Measurements from ENCODE around the gene KDF1. TPM values are rescaled to one million over a fixed set of nuclear protein-coding genes. Genes with fewer than 3 reads are reported as not detected.

The KDF1 gene
- total and polyA plus RNA-seq, 2 of the 13 experiments (the other 11 are each of a cell fraction or from before 2014, with no cell fraction given) = 1.9 to 4.9 TPM

GRCh38 chr1:26991310-26992116, 31.2 kb upstream of the KDF1 start:
- no peak overlapping the region for H2AFZ ChIP-seq (ENCODE audit: low read length)
- in situ Hi-C loops (cut with HindIII; ENCODE audit: extremely low pct_ligation_motif_present, low pct_unique_long_range_greater_than_20kb) = loop anchor here (5.0 kb wide), 1 partner anchor 79 kb away; the partner anchor contains the start of gene NR0B2
- peaks cover 64% of the 10 kb centered on the region for H3K4me1 ChIP-seq (ENCODE audit: insufficient read depth, low read length)
- H3K4me2 ChIP-seq (ENCODE audit: low read depth, low read length) = peak overlapping the region; percentile 100
- H3K36me3 ChIP-seq (replicated peaks in 1 of 2; ENCODE audit: control insufficient read depth in 1 of 2, insufficient read depth in 2 of 2, low read length in 2 of 2) = 0 out of 5 replicates have a peak, but pooled peaks cover 1 to 3% of the 10 kb centered on the region in 2 experiments
- BruUV-seq (replicated peaks) = no TSS peak
- CTCF ChIA-PET (ENCODE audit: low intra/inter-chr PET ratio, low total read pairs) = no interaction called here
- H3K27ac ChIP-seq (ENCODE audit: extremely low read length, insufficient read depth, low read length) = peak overlapping the region; percentile 100
- DNase-seq (ENCODE audit: low spot score) (peak; percentile 93), FAIRE-seq (no peak), ATAC-seq (peak; percentile 67)
- peaks cover 27% of the 10 kb centered on the region for H3K79me2 ChIP-seq (ENCODE audit: insufficient read depth, low read length)
- POLR2A ChIA-PET = interaction anchor here (0.6 to 12.9 kb wide), 20 partner anchors 8 to 1923 kb away, joined by 3 to 253 read pairs (median 6); partner anchors contain the start of genes EPB41, GPATCH3, GPN2 and KDF1
- intact Hi-C loops (cut with micrococcal nuclease; ENCODE audit: unreplicated experiment) = no loop called here
- peaks cover 22% of the 10 kb centered on the region for H4K20me1 ChIP-seq (ENCODE audit: insufficient read depth, low read length)
- H3K27me3 ChIP-seq (ENCODE audit: control insufficient read depth in 1 of 2, insufficient read depth in 2 of 2, low read length in 2 of 2) = no peaks in the 10 kb centered on the region; a peak in 1 of 5 replicates
- peak overlapping the region; percentile 94 for H3K9ac ChIP-seq (ENCODE audit: insufficient read depth, low read depth, low read length)
- WGBS (ENCODE audit: low lambda C conversion rate) = 0% methylated on average over 9 of the region's 10 CpGs
- H3K9me3 ChIP-seq (ENCODE audit: low read length) = no peaks in the 10 kb centered on the region
- H3K4me3 ChIP-seq (replicated peaks in 1 of 3; ENCODE audit: insufficient read depth in 1 of 3, low read depth in 2 of 3, low read length in 3 of 3) = peak overlapping the region; percentile 37 to 71 (median 39)
- no peak for TF ChIP-seq ZNF180 (CRISPR knock-in tag; IDR thresholded peaks at IDR 0.05; ENCODE audit: borderline replicate concordance, low read depth)
- peak; percentile 43; the same call in 1 of the 2 replicates for TF ChIP-seq ZNF556 (CRISPR knock-in tag; IDR thresholded peaks at IDR 0.05; ENCODE audit: borderline replicate concordance)
- TF ChIP-seq ZC3H4 (CRISPR knock-in tag; IDR thresholded peaks at IDR 0.05; ENCODE audit: borderline replicate concordance) = peak; percentile 90; the same call in 1 of the 2 replicates
- TF ChIP-seq KAT8 (CRISPR knock-in tag; IDR thresholded peaks at IDR 0.05) = no peak
- peak; percentile 53; the same call in 1 of the 2 replicates for TF ChIP-seq HOXA3 (CRISPR knock-in tag; IDR thresholded peaks at IDR 0.05)
- no peak for TF ChIP-seq DMAP1 (CRISPR knock-in tag; IDR thresholded peaks at IDR 0.05)
- TF ChIP-seq NFE2L2 (IDR thresholded peaks at IDR 0.05; ENCODE audit: low read length) = peak; percentile 45; the same call in 1 of the 2 replicates
- no peak for TF ChIP-seq BORCS8-MEF2B (CRISPR knock-in tag; IDR thresholded peaks at IDR 0.05)
- peak; percentile 16; the same call in 1 of the 2 replicates for TF ChIP-seq SIN3A (IDR thresholded peaks at IDR 0.05; ENCODE audit: borderline replicate concordance, low read depth, low read length)
- TF ChIP-seq ZNF777 (CRISPR knock-in tag; IDR thresholded peaks at IDR 0.05) = no peak
- peak; percentile 36; the same call in 1 of the 2 replicates for TF ChIP-seq HOXA5 (CRISPR knock-in tag; IDR thresholded peaks at IDR 0.05)
- TF ChIP-seq SNAPC4 (CRISPR knock-in tag; IDR thresholded peaks at IDR 0.05) = no peak
- no peak for TF ChIP-seq ZNF329 (CRISPR knock-in tag; IDR thresholded peaks at IDR 0.05; ENCODE audit: low read depth)
- TF ChIP-seq GZF1 (CRISPR knock-in tag; IDR thresholded peaks at IDR 0.05) = peak; percentile 19; the same call in 1 of the 2 replicates
- TF ChIP-seq ETV5 (CRISPR knock-in tag; IDR thresholded peaks at IDR 0.05; ENCODE audit: borderline replicate concordance) = peak; percentile 69; the same call in 1 of the 2 replicates
- TF ChIP-seq ZNF7 (CRISPR knock-in tag; IDR thresholded peaks at IDR 0.05) = no peak
- no peak for TF ChIP-seq ZSCAN9 (CRISPR knock-in tag; IDR thresholded peaks at IDR 0.05; ENCODE audit: borderline replicate concordance)
- no peak for TF ChIP-seq TEAD2 (CRISPR knock-in tag; IDR thresholded peaks at IDR 0.05)
- TF ChIP-seq ZNF451 (CRISPR knock-in tag; IDR thresholded peaks at IDR 0.05) = no peak
- 0 out of 2 replicates have a peak, but pooled peaks have one; percentile 23 for TF ChIP-seq TBX3 (IDR thresholded peaks at IDR 0.05; ENCODE audit: borderline replicate concordance)
- peak; percentile 64; the same call in 1 of the 2 replicates for TF ChIP-seq ZNF34 (CRISPR knock-in tag; IDR thresholded peaks at IDR 0.05; ENCODE audit: borderline replicate concordance)
- TF ChIP-seq ZNF792 (CRISPR knock-in tag; IDR thresholded peaks at IDR 0.05) = peak; percentile 51; the same call in 1 of the 2 replicates
